HG02571 (cell line): Measurements from ENCODE around the gene SUSD4.

Source experiments
- ATAC-seq: cut with Tn5 transposase; IDR thresholded peaks from one replicate; pipeline ENCODE4 v1.9.1; 2021; ENCODE audit warnings: mild to moderate bottlenecking, moderate library complexity; ENCODE audit not compliant: unreplicated experiment

The SUSD4 gene

DNA sequence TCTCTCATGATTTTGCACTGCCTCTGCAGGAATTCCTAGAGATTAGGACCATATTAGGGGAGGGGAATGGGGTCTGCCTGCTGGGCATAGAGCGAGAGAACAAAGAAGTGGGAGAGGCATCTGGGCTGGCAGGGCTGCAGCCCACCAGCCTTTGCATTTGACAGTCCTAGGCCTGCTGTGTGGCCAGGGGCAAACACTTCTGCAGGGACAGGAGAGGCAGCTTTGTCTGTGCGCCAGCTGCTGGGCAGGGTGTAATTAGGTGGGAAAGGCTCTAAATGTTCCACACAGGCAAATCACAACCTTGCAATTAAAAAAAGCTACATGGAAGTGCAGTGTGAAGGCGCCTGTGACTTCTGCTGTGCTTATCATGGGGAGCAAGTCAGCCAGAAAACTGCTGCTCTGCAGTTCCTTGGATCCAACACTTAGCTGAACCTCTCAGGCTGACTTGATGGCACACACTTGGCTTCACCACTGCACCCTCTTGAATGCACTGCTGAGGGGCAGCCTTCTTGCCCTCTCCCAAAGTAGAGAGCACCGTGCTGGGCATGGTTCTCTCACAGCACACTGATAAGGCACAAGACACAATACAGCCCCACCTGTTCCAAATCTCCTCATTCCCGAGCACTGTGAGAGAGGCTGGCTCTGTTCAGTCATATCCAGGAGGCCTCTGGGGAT is 147.3 kb downstream of the SUSD4 start:
- no peak for ATAC-seq

GRCh38 chr1:223216074-223216473 is 147.9 kb downstream of the SUSD4 start:
- ATAC-seq = no peak

DNA sequence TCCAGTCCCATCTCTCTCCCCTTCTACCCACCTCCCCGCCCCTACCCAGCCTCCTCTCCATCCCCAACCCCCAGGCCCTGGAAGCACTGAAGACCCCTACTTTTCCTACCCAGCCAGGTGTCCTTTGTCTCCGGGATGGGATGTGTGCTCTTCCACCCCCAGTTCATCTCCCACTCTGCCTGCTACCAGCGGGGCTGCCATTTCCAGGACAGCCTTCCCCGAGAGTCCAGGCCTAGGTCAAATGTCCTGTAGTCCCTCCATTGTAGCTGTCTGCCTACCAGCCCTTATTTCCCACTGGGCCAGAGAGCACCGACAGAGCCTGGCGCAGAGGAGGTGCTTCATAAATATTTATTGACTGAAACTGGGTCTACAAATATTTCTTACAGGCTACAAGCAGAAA is 148.9 kb downstream of the SUSD4 start:
- ATAC-seq = no peak

- ATAC-seq = no peak
These were observed 149.6 kb downstream of the SUSD4 start for GRCh38 chr1:223214261-223214807.

DNA sequence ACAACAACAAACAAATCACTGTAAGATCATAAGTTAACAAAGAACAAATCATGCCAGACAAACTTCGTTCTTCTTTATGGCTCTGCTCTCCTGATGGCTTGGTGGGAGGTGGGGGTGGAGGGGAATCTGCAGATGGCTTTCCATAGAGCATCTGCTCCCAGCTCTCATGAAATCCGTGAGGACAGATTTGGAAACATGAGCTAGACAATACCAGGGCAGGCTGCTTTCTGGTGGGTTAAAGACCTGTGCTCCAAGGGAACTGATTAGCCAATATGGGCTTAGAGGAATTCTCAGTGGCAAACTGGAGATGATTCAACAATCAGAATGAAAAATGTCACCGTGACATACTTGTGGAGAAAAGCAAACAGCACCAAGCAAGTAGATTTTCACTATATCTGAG is 151.5 kb downstream of the SUSD4 start:
- ATAC-seq = no peak

GRCh38 chr1:223211323-223211985 is 152.5 kb downstream of the SUSD4 start:
- ATAC-seq = no peak

- ATAC-seq = no peak
These were observed 153.2 kb downstream of the SUSD4 start for GRCh38 chr1:223210788-223211120.

GRCh38 chr1:223209992-223210787 is 153.8 kb downstream of the SUSD4 start:
- ATAC-seq = no peak

GRCh38 chr1:223209293-223209898 is 154.6 kb downstream of the SUSD4 start:
- no peak for ATAC-seq

GRCh38 chr1:223208164-223209076 is 155.6 kb downstream of the SUSD4 start:
- no peak for ATAC-seq

DNA sequence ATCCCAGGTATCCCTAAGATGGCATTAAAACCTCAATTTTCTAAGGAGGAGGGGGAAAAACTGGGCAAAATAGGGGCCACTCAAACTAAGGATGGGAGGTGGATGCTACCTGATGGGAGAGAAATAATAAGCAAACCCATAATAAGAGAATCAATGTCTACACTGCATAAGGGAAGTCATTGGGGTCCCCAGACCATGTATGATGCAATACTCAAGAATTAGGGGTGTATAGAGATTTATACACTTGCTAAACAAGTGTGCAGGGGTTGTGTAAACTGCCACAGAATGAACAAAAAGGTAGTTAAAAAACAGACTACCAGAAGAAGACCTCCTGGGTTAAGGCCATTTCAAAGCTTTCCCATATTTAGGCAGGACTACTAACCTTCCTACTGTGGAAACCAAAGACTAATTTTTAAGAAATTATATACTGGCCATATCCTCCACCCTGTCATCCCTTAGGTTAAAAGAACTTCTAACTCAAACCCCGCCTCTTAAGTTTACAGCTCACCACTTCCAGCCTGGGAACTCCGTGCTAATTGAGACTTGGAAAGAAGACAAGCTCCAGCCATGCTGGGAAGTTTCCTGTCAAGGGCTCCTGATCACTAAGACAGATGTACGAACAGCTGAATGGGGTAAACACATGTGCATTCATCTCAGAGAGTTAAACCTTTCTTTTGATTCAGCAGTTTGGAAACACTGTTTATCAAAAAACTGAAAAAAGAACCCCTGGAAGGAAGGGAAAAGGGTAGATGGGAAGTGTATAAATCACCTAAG is 156.5 kb downstream of the SUSD4 start:
- ATAC-seq = no peak

DNA sequence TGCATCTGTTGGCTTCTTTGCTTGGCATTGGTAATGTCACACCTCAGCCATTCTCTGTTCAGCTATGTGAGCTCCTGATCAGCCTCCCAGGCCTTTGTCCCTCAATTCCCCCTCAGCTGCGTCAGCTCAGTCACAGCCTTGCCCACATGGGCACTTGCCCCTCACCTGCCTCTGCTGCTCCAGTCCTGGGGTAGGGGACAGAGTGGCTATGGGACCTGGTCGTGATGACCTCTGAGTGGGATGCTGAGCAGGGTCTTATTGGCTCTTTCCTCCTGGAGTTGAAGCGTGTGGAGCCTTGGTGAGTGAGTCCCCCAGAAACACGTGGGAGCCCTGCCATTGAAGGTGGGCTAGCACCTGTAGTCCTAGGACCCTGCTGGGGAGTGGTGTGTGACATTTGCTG is 159.6 kb downstream of the SUSD4 start:
- no peak for ATAC-seq

DNA sequence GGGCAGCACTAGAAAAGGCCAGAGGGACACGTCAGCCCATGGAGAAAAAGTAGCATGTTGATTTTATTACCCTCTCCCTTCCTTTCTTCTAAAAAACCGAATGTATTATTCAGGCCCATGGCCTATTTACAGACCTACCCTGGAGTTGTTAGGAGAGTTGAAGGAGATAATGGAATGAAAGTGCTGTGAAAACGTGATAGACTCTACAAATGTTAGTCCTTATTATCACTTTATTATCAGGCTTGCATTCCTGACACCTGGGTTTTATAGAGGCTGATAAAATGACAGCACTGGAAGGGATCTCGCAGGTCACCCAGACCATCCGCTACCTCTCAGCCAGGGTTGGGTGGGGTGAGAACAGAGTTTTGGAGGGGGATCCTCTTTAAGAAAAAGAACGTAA is 160.3 kb downstream of the SUSD4 start:
- ATAC-seq = no peak

DNA sequence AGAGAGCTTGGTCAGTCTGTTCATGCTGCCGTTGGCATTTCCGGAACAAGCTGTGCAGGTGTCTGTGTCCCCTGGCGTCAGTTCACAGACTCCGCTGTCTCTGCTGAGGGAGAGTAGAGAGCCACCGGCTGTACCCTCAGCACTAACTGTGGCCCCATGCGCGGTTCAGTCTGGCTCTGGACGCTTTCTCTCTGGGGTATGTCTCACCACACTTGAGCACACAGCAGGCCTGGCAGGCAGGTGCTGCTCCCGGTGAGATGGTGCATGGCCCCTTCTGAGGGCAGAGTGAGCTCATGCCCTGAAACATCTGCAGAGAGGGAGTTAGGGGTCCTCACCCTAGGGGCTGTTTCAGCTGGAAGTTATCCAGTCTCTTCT is 161.0 kb downstream of the SUSD4 start:
- no peak for ATAC-seq

GRCh38 chr1:223202376-223203033 is 161.5 kb downstream of the SUSD4 start:
- no peak for ATAC-seq

- no peak for ATAC-seq
These were observed 162.0 kb downstream of the SUSD4 start for GRCh38 chr1:223201967-223202366.

DNA sequence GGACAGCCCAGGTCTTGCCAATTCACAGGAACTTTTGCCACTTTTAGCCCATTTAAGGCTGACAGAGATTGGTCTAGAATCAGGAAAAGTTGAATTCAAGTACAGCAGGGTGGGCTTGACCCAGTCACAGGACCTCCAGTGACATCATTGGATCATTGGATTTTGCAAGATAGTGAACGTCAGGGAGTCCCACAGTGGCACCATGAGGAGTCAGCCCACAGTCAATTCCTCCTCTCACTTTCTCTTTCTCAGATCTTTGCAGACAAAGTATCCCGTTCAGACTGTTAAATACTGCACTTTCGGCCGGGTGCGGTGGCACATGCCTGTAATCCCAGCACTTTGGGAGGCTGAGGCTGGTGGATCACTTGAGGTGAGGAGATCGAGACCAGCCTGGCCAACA is 163.1 kb downstream of the SUSD4 start:
- ATAC-seq = no peak

GRCh38 chr1:223199094-223199647 is 164.8 kb downstream of the SUSD4 start:
- no peak for ATAC-seq

- ATAC-seq = no peak
These were observed 165.4 kb downstream of the SUSD4 start for GRCh38 chr1:223198628-223198965.
